AG09309 (cell line): ENCODE results near the gene SOX4.
"Not testable (repeated sequence)": the region's sequence is repeated elsewhere in the genome, so short reads cannot be mapped to it uniquely, and the experiment has no call there.

Source experiments
- DNase-seq: peaks from one replicate; pipeline ENCODE4 v3.0.0-alpha.2; 2010; ENCODE audit warnings: low read depth
- H3K4me3 ChIP-seq: 2 replicates; pipeline ENCODE4 v1.5.1; 2011; ENCODE audit warnings: mild to moderate bottlenecking, low read depth, low read length, moderate library complexity; ENCODE audit not compliant: control insufficient read depth
- TF ChIP-seq, protein P1 (sequence below): IDR thresholded peaks from 2 replicates; pipeline ENCODE4 v1.5.1; 2011; ENCODE audit warnings: mild to moderate bottlenecking, low read depth, low read length, inconsistent platforms; ENCODE audit not compliant: insufficient read depth, control insufficient read depth; ENCODE audit errors: missing control alignments

SOX4 gene

GRCh38 chr6:21593412-21593926 lies at the start of gene SOX4:
SOX4 (plus strand) TSS chr6:21593751; CDS start chr6:21594535, 784 bp downstream.
- peak; percentile 79 for DNase-seq
- TF ChIP-seq, protein P1, sequence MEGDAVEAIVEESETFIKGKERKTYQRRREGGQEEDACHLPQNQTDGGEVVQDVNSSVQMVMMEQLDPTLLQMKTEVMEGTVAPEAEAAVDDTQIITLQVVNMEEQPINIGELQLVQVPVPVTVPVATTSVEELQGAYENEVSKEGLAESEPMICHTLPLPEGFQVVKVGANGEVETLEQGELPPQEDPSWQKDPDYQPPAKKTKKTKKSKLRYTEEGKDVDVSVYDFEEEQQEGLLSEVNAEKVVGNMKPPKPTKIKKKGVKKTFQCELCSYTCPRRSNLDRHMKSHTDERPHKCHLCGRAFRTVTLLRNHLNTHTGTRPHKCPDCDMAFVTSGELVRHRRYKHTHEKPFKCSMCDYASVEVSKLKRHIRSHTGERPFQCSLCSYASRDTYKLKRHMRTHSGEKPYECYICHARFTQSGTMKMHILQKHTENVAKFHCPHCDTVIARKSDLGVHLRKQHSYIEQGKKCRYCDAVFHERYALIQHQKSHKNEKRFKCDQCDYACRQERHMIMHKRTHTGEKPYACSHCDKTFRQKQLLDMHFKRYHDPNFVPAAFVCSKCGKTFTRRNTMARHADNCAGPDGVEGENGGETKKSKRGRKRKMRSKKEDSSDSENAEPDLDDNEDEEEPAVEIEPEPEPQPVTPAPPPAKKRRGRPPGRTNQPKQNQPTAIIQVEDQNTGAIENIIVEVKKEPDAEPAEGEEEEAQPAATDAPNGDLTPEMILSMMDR: no peak
- H3K4me3 ChIP-seq: peak within 1 kb of the TSS; percentile 96

DNA sequence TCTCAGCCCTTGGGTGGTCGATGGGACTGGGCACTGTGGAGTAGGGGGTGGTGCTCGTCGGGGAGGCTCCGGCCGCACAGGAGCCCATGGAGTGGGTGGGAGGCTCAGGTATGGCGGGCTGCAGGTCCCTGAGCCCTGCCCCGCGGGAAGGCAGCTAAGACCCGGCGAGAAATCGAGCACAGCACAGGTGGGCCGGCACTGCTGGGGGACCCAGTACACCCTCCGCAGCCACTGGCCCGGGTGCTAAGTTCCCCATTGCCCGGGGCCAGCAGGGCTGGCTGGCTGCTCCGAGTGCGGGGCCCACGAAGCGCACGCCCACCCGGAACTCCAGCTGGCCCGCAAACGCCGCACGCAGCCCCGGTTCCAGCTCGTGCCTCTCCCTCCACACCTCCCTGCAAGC lies 41.3 kb upstream of the SOX4 start:
- not testable (repeated sequence) for DNase-seq, H3K4me3 ChIP-seq

- DNase-seq: no peak
- no peak overlapping the region for H3K4me3 ChIP-seq
- TF ChIP-seq, protein P1: no peak
Observed at GRCh38 chr6:21554286-21554685, 39.3 kb upstream of the SOX4 start.

- TF ChIP-seq, protein P1: no peak
- H3K4me3 ChIP-seq: no peak overlapping the region
- no peak for DNase-seq
Observed at GRCh38 chr6:21555197-21555596, 38.4 kb upstream of the SOX4 start.

DNA sequence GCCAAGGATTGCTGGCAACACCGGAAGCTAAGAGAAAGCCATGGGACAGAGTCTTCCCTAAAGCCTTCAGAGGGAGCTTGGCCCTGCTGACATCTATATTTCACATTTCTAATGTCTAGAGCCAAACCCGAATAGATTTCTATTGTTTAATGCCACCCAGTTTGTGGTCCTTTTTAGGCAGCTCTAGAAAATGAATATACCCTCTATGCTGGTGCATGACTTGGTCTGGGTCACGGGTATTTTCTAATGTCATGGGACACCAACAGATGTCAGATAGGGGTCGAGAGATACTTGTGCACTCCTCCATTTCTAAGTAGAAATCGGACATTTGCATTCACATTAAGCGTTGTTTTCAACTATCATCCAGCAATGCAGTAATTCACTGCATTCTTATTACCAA lies 37.0 kb upstream of the SOX4 start:
- TF ChIP-seq, protein P1: no peak
- no peak for DNase-seq
- no peak overlapping the region for H3K4me3 ChIP-seq

DNA sequence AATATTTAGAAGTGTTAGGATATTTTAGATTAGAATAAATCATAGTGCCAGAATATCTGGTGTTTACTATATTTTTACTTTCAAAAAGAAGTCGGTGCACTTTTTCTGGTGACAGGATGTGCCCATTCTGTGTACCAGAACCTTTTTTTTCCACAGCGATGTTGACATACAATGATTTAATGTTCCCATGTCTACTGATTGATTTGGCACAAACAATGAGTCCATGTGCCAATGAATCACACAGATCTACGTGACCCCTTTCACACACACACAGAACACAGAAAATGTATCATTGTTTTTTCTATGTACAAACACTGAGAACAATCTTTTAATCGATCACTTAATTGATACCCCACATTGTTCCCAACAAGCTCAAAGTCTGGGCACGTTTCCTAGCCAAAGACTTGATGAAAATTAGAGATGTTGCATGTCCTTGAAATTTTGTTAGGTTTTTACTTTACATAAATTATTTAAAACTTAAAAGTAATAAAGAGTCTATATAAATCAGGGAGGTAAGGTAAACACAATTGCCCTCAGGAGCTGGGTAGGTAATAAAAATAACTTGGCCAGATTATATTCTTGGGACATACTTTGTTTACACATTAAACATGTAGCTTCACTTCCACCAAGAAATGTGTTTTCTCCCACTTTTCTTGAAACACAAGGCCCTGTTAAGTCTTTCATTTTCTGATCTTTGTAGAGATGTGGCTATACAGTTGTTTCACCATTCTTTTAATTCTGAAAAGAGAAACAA lies 36.4 kb upstream of the SOX4 start:
- no peak for DNase-seq
- TF ChIP-seq, protein P1: no peak
- H3K4me3 ChIP-seq: no peak overlapping the region

GRCh38 chr6:21559238-21559637 lies 34.3 kb upstream of the SOX4 start:
- TF ChIP-seq, protein P1: no peak
- no peak for DNase-seq
- no peak overlapping the region for H3K4me3 ChIP-seq
